HepG2 (cell line): ENCODE measurements around the gene CELSR2. TPM values are rescaled to one million over a fixed set of nuclear protein-coding genes. Genes with fewer than 3 reads are reported as not detected.
A peak's percentile ranks its signal among the peaks of the same experiment; 100 is the strongest.

ENCODE experiments used
- HMGXB4 ChIP-seq, 2 experiments: sonication (generic) in 1 of 2; formaldehyde crosslinking in 1 of 2; IDR thresholded peaks; 2 replicates each; pipeline versions ENCODE4 v1.4.0 to v1.6.1; 2018 to 2020; ENCODE audit warnings: missing genetic modification reagents in 2 of 2, borderline replicate concordance in 1 of 2, low read depth in 1 of 2, mild to moderate bottlenecking in 1 of 2, missing biosample characterization in 1 of 2
- SP140L ChIP-seq: sonication (generic); formaldehyde crosslinking; IDR thresholded peaks from 2 replicates; pipeline ENCODE4 v1.4.0; 2020; ENCODE audit warnings: missing genetic modification reagents, borderline replicate concordance
- TEAD3 ChIP-seq: optimal IDR thresholded peaks from 2 replicates; pipeline ENCODE3; 2016; ENCODE audit warnings: borderline replicate concordance
- ZBTB21 ChIP-seq: sonication (generic); formaldehyde crosslinking; IDR thresholded peaks from 2 replicates; pipeline ENCODE4 v1.4.0; 2020; ENCODE audit warnings: missing genetic modification reagents
- ZBTB4 ChIP-seq: sonication (generic); formaldehyde crosslinking; IDR thresholded peaks from 2 replicates; pipeline ENCODE4 v1.4.0; 2020; ENCODE audit warnings: missing genetic modification reagents, mild to moderate bottlenecking, borderline replicate concordance
- ZNF12 ChIP-seq: sonication (generic); formaldehyde crosslinking; IDR thresholded peaks from 2 replicates; pipeline ENCODE4 v1.5.0; 2020; ENCODE audit warnings: missing genetic modification reagents
- polyA plus RNA-seq, 8 experiments: library from polyadenylated mRNA; depleted of rRNA in 3 of 8; stranded (reverse) in 7 of 8; unstranded in 1 of 8; fragments of >200 nt; fragmentation: Illumina TruSeq in 4 of 8; extraction: Trizol in 4 of 8; gene quantifications; 2 replicates each; pipeline versions ENCODE4 v1.2.1 to v1.2.3, GENCODE V29; 2011 to 2016; ENCODE audit warnings: low read depth in 4 of 8, missing spikeins in 1 of 8, mixed read lengths in 1 of 8; ENCODE audit not compliant: insufficient read depth in 1 of 8
- total RNA-seq, 5 experiments: library from RNA; depleted of rRNA; stranded (reverse); fragments of >200 nt; fragmentation: Illumina TruSeq; extraction: Trizol; gene quantifications; 2 replicates each; pipeline ENCODE4 v1.2.3, GENCODE V29; 2016; ENCODE audit warnings: low read depth in 1 of 5

The CELSR2 gene
- total and polyA plus RNA-seq, 2 of the 13 experiments (the other 11 are each of a cell fraction or from before 2014, with no cell fraction given), result 4.0 to 6.6 TPM

GRCh38 chr1:109277434-109278204, 28.3 kb downstream of the CELSR2 start (continued):
- peak; percentile 72; the same call in 1 of the 2 replicates for TF ChIP-seq ZBTB4 (CRISPR knock-in tag)
- TF ChIP-seq HMGXB4 (CRISPR knock-in tag; IDR thresholded peaks at IDR 0.05; ENCODE audit: borderline replicate concordance in 1 of 2, low read depth in 1 of 2), result peak in 1 of 2 experiments; percentile 58; a peak in 2 of 4 replicates
- no peak for TF ChIP-seq SP140L
- no peak for TF ChIP-seq ZBTB21 (CRISPR knock-in tag)
- TF ChIP-seq TEAD3 (CRISPR knock-in tag), result peak; percentile 78
- TF ChIP-seq ZNF12 (CRISPR knock-in tag), result no peak
